H9 (cell line): Measurements from ENCODE around the gene AGPAT2. TPM values are rescaled to one million over a fixed set of nuclear protein-coding genes. Genes with fewer than 3 reads are reported as not detected.

Experiments
- DNase-seq: peaks from one replicate; pipeline ENCODE4 v3.0.0-alpha.2; 2017
- H2AFZ ChIP-seq: one replicate; pipeline ENCODE4 v1.6.1; 2013; ENCODE audit warnings: mild to moderate bottlenecking, low read length, control low read depth, moderate library complexity
- H2AK5ac ChIP-seq: 2 replicates; pipeline ENCODE4 v1.6.1; 2013; ENCODE audit warnings: low read length, control low read depth, mixed read lengths; ENCODE audit not compliant: insufficient read length
- H2BK120ac ChIP-seq: one replicate; pipeline ENCODE4 v1.6.1; 2013; ENCODE audit warnings: low read depth, mild to moderate bottlenecking, low read length, control low read depth, inconsistent platforms; ENCODE audit not compliant: poor library complexity, severe bottlenecking
- H2BK12ac ChIP-seq: 2 replicates; pipeline ENCODE4 v1.6.1; 2013; ENCODE audit warnings: low read length, control low read depth, mixed read lengths, low read depth; ENCODE audit not compliant: insufficient read length
- H2BK15ac ChIP-seq: 2 replicates; pipeline ENCODE4 v1.6.1; 2013; ENCODE audit warnings: low read depth, low read length, control low read depth
- H2BK20ac ChIP-seq: one replicate; pipeline ENCODE4 v1.6.1; 2013; ENCODE audit warnings: low read depth, mild to moderate bottlenecking, low read length, control low read depth, inconsistent platforms; ENCODE audit not compliant: poor library complexity, severe bottlenecking
- H2BK5ac ChIP-seq: 2 replicates; pipeline ENCODE4 v1.6.1; 2013; ENCODE audit warnings: low read length, control low read depth, mixed read lengths; ENCODE audit not compliant: insufficient read length
- H3K14ac ChIP-seq: 2 replicates; pipeline ENCODE4 v1.6.1; 2013; ENCODE audit warnings: low read length, control low read depth; ENCODE audit not compliant: insufficient read depth
- H3K18ac ChIP-seq: 2 replicates; pipeline ENCODE4 v1.6.1; 2013; ENCODE audit warnings: low read depth, mild to moderate bottlenecking, mixed read lengths, low read length, control low read depth; ENCODE audit not compliant: insufficient read length
- H3K23ac ChIP-seq: 2 replicates; pipeline ENCODE4 v1.6.1; 2013; ENCODE audit warnings: low read length, control low read depth, mixed read lengths, low read depth; ENCODE audit not compliant: insufficient read length
- H3K23me2 ChIP-seq: 2 replicates; pipeline ENCODE4 v1.6.1; 2013; ENCODE audit warnings: low read depth, mild to moderate bottlenecking, mixed read lengths, low read length, control low read depth; ENCODE audit not compliant: insufficient read length, poor library complexity, severe bottlenecking
- H3K27ac ChIP-seq: 2 replicates; pipeline ENCODE4 v1.5.1; 2013; ENCODE audit warnings: low read length, control low read depth, mixed read lengths, low read depth; ENCODE audit not compliant: insufficient read length
- H3K27me3 ChIP-seq: 2 replicates; pipeline ENCODE4 v1.6.1; 2013; ENCODE audit warnings: low read length, control low read depth, inconsistent platforms; ENCODE audit not compliant: insufficient read depth
- H3K4ac ChIP-seq: 2 replicates; pipeline ENCODE4 v1.6.1; 2013; ENCODE audit warnings: low read depth, mild to moderate bottlenecking, control low read depth, inconsistent platforms, low read length, moderate library complexity
- H3K4me1 ChIP-seq: 2 replicates; pipeline ENCODE4 v1.6.1; 2013; ENCODE audit warnings: low read length, control low read depth, inconsistent platforms; ENCODE audit not compliant: insufficient read depth
- H3K4me2 ChIP-seq: 2 replicates; pipeline ENCODE4 v1.6.1; 2013; ENCODE audit warnings: low read length, control low read depth, mixed read lengths; ENCODE audit not compliant: insufficient read length, insufficient read depth
- H3K56ac ChIP-seq: 2 replicates; pipeline ENCODE4 v1.6.1; 2013; ENCODE audit warnings: low read depth, mild to moderate bottlenecking, mixed read lengths, low read length, control low read depth; ENCODE audit not compliant: insufficient read length
- H3K79me1 ChIP-seq: 2 replicates; pipeline ENCODE4 v1.6.1; 2013; ENCODE audit warnings: low read depth, mild to moderate bottlenecking, moderate library complexity, low read length, control low read depth, inconsistent platforms; ENCODE audit not compliant: insufficient read depth, poor library complexity, severe bottlenecking
- H3K79me2 ChIP-seq: 2 replicates; pipeline ENCODE4 v1.6.1; 2013; ENCODE audit warnings: low read length, control low read depth, inconsistent platforms; ENCODE audit not compliant: insufficient read depth
- H3K9ac ChIP-seq: 2 replicates; pipeline ENCODE4 v1.6.1; 2013; ENCODE audit warnings: low read length, control low read depth, mixed read lengths; ENCODE audit not compliant: insufficient read length; ENCODE audit errors: extremely low read depth
- H3K9me3 ChIP-seq: one replicate; pipeline ENCODE4 v1.6.1; 2013; ENCODE audit warnings: low read depth, low read length, inconsistent platforms; ENCODE audit not compliant: control insufficient read depth
- H3T11ph ChIP-seq: one replicate; pipeline ENCODE4 v1.6.1; 2013; ENCODE audit warnings: mild to moderate bottlenecking, low read length, control low read depth, inconsistent platforms
- H4K20me1 ChIP-seq: one replicate; pipeline ENCODE4 v1.6.1; 2013; ENCODE audit not compliant: control insufficient read depth, insufficient read length, insufficient read depth
- H4K5ac ChIP-seq: 2 replicates; pipeline ENCODE4 v1.6.1; 2013; ENCODE audit warnings: low read depth, mild to moderate bottlenecking, mixed read lengths, low read length, control low read depth; ENCODE audit not compliant: insufficient read length
- H4K8ac ChIP-seq: replicated peaks from 2 replicates; pipeline ENCODE4 v1.6.1; 2013; ENCODE audit warnings: low read length, control low read depth, mixed read lengths, low read depth; ENCODE audit not compliant: insufficient read length
- H4K91ac ChIP-seq: 2 replicates; pipeline ENCODE4 v1.6.1; 2013; ENCODE audit warnings: low read depth, mild to moderate bottlenecking, moderate library complexity, mixed read lengths, low read length, control low read depth; ENCODE audit not compliant: insufficient read length
- H3K27ac Mint-ChIP-seq, 3 experiments: 2 replicates in 2 of 3; 3 replicates in 1 of 3; pipeline ENCODE4 v1.8.0; 2020 to 2021; ENCODE audit warnings: mixed read lengths in 3 of 3, mild to moderate bottlenecking in 1 of 3, moderate library complexity in 1 of 3
- H3K27me3 Mint-ChIP-seq: 2 replicates; pipeline ENCODE4 v1.8.0; 2021; ENCODE audit warnings: low read depth, mild to moderate bottlenecking, moderate library complexity, mixed read lengths
- H3K36me3 Mint-ChIP-seq, 3 experiments: 2 replicates in 2 of 3; 3 replicates in 1 of 3; pipeline ENCODE4 v1.8.0; 2020 to 2021; ENCODE audit warnings: low read depth in 3 of 3, mixed read lengths in 3 of 3; ENCODE audit not compliant: insufficient read depth in 1 of 3
- H3K4me1 Mint-ChIP-seq, 2 experiments: 2 replicates each; pipeline ENCODE4 v1.8.0; 2020; ENCODE audit warnings: mixed read lengths in 2 of 2
- H3K4me3 Mint-ChIP-seq, 2 experiments: 2 replicates in 1 of 2; 3 replicates in 1 of 2; pipeline ENCODE4 v1.8.0; 2020 to 2021; ENCODE audit warnings: mild to moderate bottlenecking in 2 of 2, mixed read lengths in 2 of 2, moderate library complexity in 1 of 2
- H3K9me3 Mint-ChIP-seq, 2 experiments: 2 replicates in 1 of 2; 3 replicates in 1 of 2; pipeline ENCODE4 v1.8.0; 2020; ENCODE audit warnings: mild to moderate bottlenecking in 2 of 2, mixed read lengths in 2 of 2, moderate library complexity in 1 of 2
- CTCF ChIP-seq: fragments of 200-600 bp; sonication (generic); conservative IDR thresholded peaks from 3 replicates; pipeline ENCODE4 v1.8.0; 2021; ENCODE audit warnings: antibody characterized with exemption, mild to moderate bottlenecking
- WGBS: extraction: QIAGEN DNeasy Blood & Tissue Kit; methylation state at CpG from one replicate; pipeline ENCODE4 v1.1.7; 2013; ENCODE audit warnings: missing lambda C conversion rate, low lambda C conversion rate, mixed read lengths; ENCODE audit not compliant: insufficient read length; ENCODE audit errors: extremely low coverage; 5-methylcytosine and 5-hydroxymethylcytosine counted together
- total RNA-seq: library from RNA; stranded (reverse); gene quantifications from 2 replicates; pipeline ENCODE4 v1.2.1, GENCODE V29; 2021

The AGPAT2 gene
- total RNA-seq, 1 experiment from 2014 or later: 29.7 TPM

GRCh38 chr9:136653323-136654079, 33.8 kb downstream of the AGPAT2 start:
- H3K18ac ChIP-seq: no peak overlapping the region
- no peak overlapping the region for H3T11ph ChIP-seq
- H2BK20ac ChIP-seq: no peak overlapping the region
- H3K27ac ChIP-seq: no peak overlapping the region
- no peak overlapping the region for H2BK15ac ChIP-seq
- H3K27me3 ChIP-seq: no peaks in the 10 kb centered on the region
- no peak overlapping the region for H2BK12ac ChIP-seq
- no peak overlapping the region for H2BK5ac ChIP-seq
- H3K23me2 ChIP-seq: no peaks in the 10 kb centered on the region
- no peak overlapping the region for H2AFZ ChIP-seq
- no peak overlapping the region for H2AK5ac ChIP-seq
- H3K4me1 ChIP-seq: no peaks in the 10 kb centered on the region
- H3K27me3 Mint-ChIP-seq: peaks cover 3% of the 10 kb centered on the region; the same call in 1 of the 2 replicates
- no peak overlapping the region for H4K5ac ChIP-seq
- no peak overlapping the region for H4K91ac ChIP-seq
- no peaks in the 10 kb centered on the region for H3K9me3 ChIP-seq
- DNase-seq: no peak
- no peaks in the 10 kb centered on the region for H3K79me2 ChIP-seq
- H3K4me1 Mint-ChIP-seq: peaks cover 2 to 3% of the 10 kb centered on the region in 2 experiments; a peak in 1 of 4 replicates
- no peak overlapping the region for H2BK120ac ChIP-seq
- no peak overlapping the region for H3K56ac ChIP-seq
- no peak for TF ChIP-seq CTCF
- H4K20me1 ChIP-seq: no peaks in the 10 kb centered on the region
- H3K4me2 ChIP-seq: no peak overlapping the region
- H4K8ac ChIP-seq: no peak overlapping the region
- no peak overlapping the region for H3K4ac ChIP-seq
- H3K4me3 Mint-ChIP-seq: no peak overlapping the region
- WGBS: no CpG with 5 or more reads among the region's 43 CpGs
- no peak overlapping the region for H3K9ac ChIP-seq
- H3K36me3 Mint-ChIP-seq: no peaks in the 10 kb centered on the region
- no peak overlapping the region for H3K14ac ChIP-seq
- no peak overlapping the region for H3K23ac ChIP-seq
- H3K9me3 Mint-ChIP-seq: no peaks in the 10 kb centered on the region; a peak in 1 of 5 replicates
- no peak overlapping the region for H3K27ac Mint-ChIP-seq
- H3K79me1 ChIP-seq: no peaks in the 10 kb centered on the region
